Measurements from ENCODE around the gene SPAG8.

- TF ChIP-seq CTCF (IDR thresholded peaks at IDR 0.05; ENCODE audit: low read length), result no peak
- TF ChIP-seq EZH2 (IDR thresholded peaks at IDR 0.05; ENCODE audit: borderline replicate concordance, low read length), result no peak
Observed at GRCh38 chr9:35861161-35861897, 49.3 kb upstream of the SPAG8 start.

All from OCI-LY1 (cell line).